ENCODE data around the gene CDK4.
A peak's percentile ranks its signal among the peaks of the same experiment; 100 is the strongest.

- TF ChIP-seq, protein P1, sequence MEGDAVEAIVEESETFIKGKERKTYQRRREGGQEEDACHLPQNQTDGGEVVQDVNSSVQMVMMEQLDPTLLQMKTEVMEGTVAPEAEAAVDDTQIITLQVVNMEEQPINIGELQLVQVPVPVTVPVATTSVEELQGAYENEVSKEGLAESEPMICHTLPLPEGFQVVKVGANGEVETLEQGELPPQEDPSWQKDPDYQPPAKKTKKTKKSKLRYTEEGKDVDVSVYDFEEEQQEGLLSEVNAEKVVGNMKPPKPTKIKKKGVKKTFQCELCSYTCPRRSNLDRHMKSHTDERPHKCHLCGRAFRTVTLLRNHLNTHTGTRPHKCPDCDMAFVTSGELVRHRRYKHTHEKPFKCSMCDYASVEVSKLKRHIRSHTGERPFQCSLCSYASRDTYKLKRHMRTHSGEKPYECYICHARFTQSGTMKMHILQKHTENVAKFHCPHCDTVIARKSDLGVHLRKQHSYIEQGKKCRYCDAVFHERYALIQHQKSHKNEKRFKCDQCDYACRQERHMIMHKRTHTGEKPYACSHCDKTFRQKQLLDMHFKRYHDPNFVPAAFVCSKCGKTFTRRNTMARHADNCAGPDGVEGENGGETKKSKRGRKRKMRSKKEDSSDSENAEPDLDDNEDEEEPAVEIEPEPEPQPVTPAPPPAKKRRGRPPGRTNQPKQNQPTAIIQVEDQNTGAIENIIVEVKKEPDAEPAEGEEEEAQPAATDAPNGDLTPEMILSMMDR (IDR thresholded peaks at IDR 0.05) = no peak
- TF ChIP-seq POLR2A (IDR thresholded peaks at IDR 0.05) = peak in 1 of 4 donors; percentile 62
Measured at GRCh38 chr12:57751788-57752667, at the start of gene CDK4.

Measured in stomach (tissue), 4 donors.